ENCODE results near the gene ZDHHC17.

The ZDHHC17 gene

GRCh38 chr12:76880519-76881023 is 116.7 kb downstream of the ZDHHC17 start:
- Histone ChIP-seq H3K27me3 (ENCODE audit: low read depth) (no peaks in the 10 kb centered on the region), H3K4me3 (no peak overlapping the region), H3K9me3 (no peaks in the 10 kb centered on the region), H3K36me3 (replicated peaks) (no peaks in the 10 kb centered on the region; the same call in 1 of the 2 replicates), H3K4me1 (peaks cover 12% of the 10 kb centered on the region)
- no peak for DNase-seq (ENCODE audit: low spot score in 2 of 2)
- in situ Hi-C loops (cut with MboI; ENCODE audit: low sequenced_read_pairs) = no loop called here

GRCh38 chr12:76881142-76881541 is 117.2 kb downstream of the ZDHHC17 start:
- DNase-seq (ENCODE audit: low spot score in 2 of 2) = no peak
- in situ Hi-C loops (cut with MboI; ENCODE audit: low sequenced_read_pairs) = no loop called here
- no peak overlapping the region for H3K4me3 ChIP-seq
- H3K27me3 ChIP-seq (ENCODE audit: low read depth) = no peaks in the 10 kb centered on the region
- H3K4me1 ChIP-seq = peaks cover 12% of the 10 kb centered on the region
- no peaks in the 10 kb centered on the region; the same call in 1 of the 2 replicates for H3K36me3 ChIP-seq (replicated peaks)
- no peaks in the 10 kb centered on the region for H3K9me3 ChIP-seq

GRCh38 chr12:76882367-76882766 is 118.5 kb downstream of the ZDHHC17 start:
- Histone ChIP-seq H3K4me1 (peaks cover 9% of the 10 kb centered on the region), H3K9me3 (no peaks in the 10 kb centered on the region), H3K36me3 (replicated peaks) (no peaks in the 10 kb centered on the region), H3K4me3 (no peak overlapping the region), H3K27me3 (ENCODE audit: low read depth) (no peaks in the 10 kb centered on the region)
- in situ Hi-C loops (cut with MboI; ENCODE audit: low sequenced_read_pairs) = no loop called here
- no peak for DNase-seq (ENCODE audit: low spot score in 2 of 2)

GRCh38 chr12:76883151-76883550 is 119.2 kb downstream of the ZDHHC17 start:
- H3K36me3 ChIP-seq (replicated peaks) = no peaks in the 10 kb centered on the region
- in situ Hi-C loops (cut with MboI; ENCODE audit: low sequenced_read_pairs) = no loop called here

GRCh38 chr12:76883811-76884210 is 119.9 kb downstream of the ZDHHC17 start:
- DNase-seq (ENCODE audit: low spot score in 2 of 2) = no peak
- Histone ChIP-seq H3K27me3 (ENCODE audit: low read depth) (no peaks in the 10 kb centered on the region), H3K4me1 (peaks cover 7% of the 10 kb centered on the region; the same call in 1 of the 2 replicates), H3K36me3 (replicated peaks) (no peaks in the 10 kb centered on the region), H3K9me3 (no peaks in the 10 kb centered on the region), H3K4me3 (no peak overlapping the region)
- in situ Hi-C loops (cut with MboI; ENCODE audit: low sequenced_read_pairs) = no loop called here

More at GRCh38 chr12:76883151-76883550, 119.2 kb downstream of the ZDHHC17 start:
- peaks cover 7% of the 10 kb centered on the region; the same call in 1 of the 2 replicates for H3K4me1 ChIP-seq
- no peaks in the 10 kb centered on the region for H3K27me3 ChIP-seq (ENCODE audit: low read depth)
- no peak overlapping the region for H3K4me3 ChIP-seq
- DNase-seq (ENCODE audit: low spot score in 2 of 2) = no peak
- H3K9me3 ChIP-seq = no peaks in the 10 kb centered on the region

GRCh38 chr12:76888775-76889174 is 124.9 kb downstream of the ZDHHC17 start:
- no peak overlapping the region for H3K4me3 ChIP-seq
- H3K27me3 ChIP-seq (ENCODE audit: low read depth) = no peaks in the 10 kb centered on the region
- DNase-seq (ENCODE audit: low spot score in 2 of 2) = no peak
- in situ Hi-C loops (cut with MboI; ENCODE audit: low sequenced_read_pairs) = no loop called here
- H3K9me3 ChIP-seq = no peaks in the 10 kb centered on the region
- H3K4me1 ChIP-seq = no peaks in the 10 kb centered on the region
- no peaks in the 10 kb centered on the region for H3K36me3 ChIP-seq (replicated peaks)

GRCh38 chr12:76890151-76891143 is 126.5 kb downstream of the ZDHHC17 start:
- in situ Hi-C loops (cut with MboI; ENCODE audit: low sequenced_read_pairs) = no loop called here
- Histone ChIP-seq H3K4me1 (no peaks in the 10 kb centered on the region), H3K36me3 (replicated peaks) (no peaks in the 10 kb centered on the region), H3K4me3 (no peak overlapping the region), H3K27me3 (ENCODE audit: low read depth) (no peaks in the 10 kb centered on the region), H3K9me3 (no peaks in the 10 kb centered on the region)
- no peak for DNase-seq (ENCODE audit: low spot score in 2 of 2)

GRCh38 chr12:76891609-76892008 is 127.7 kb downstream of the ZDHHC17 start:
- H3K4me3 ChIP-seq = no peak overlapping the region
- in situ Hi-C loops (cut with MboI; ENCODE audit: low sequenced_read_pairs) = no loop called here
- H3K9me3 ChIP-seq = no peaks in the 10 kb centered on the region
- no peaks in the 10 kb centered on the region for H3K27me3 ChIP-seq (ENCODE audit: low read depth)
- H3K4me1 ChIP-seq = no peaks in the 10 kb centered on the region
- DNase-seq (ENCODE audit: low spot score in 2 of 2) = no peak
- no peaks in the 10 kb centered on the region for H3K36me3 ChIP-seq (replicated peaks)

GRCh38 chr12:76895796-76896195 is 131.9 kb downstream of the ZDHHC17 start:
- no peak for DNase-seq (ENCODE audit: low spot score in 2 of 2)
- no peaks in the 10 kb centered on the region for H3K27me3 ChIP-seq (ENCODE audit: low read depth)
- H3K4me3 ChIP-seq = no peak overlapping the region
- H3K9me3 ChIP-seq = no peaks in the 10 kb centered on the region
- H3K36me3 ChIP-seq (replicated peaks) = no peaks in the 10 kb centered on the region
- no peaks in the 10 kb centered on the region for H3K4me1 ChIP-seq
- in situ Hi-C loops (cut with MboI; ENCODE audit: low sequenced_read_pairs) = no loop called here

GRCh38 chr12:76896274-76896673 is 132.4 kb downstream of the ZDHHC17 start:
- H3K27me3 ChIP-seq (ENCODE audit: low read depth) = no peaks in the 10 kb centered on the region
- in situ Hi-C loops (cut with MboI; ENCODE audit: low sequenced_read_pairs) = no loop called here
- no peak overlapping the region for H3K4me3 ChIP-seq
- H3K36me3 ChIP-seq (replicated peaks) = no peaks in the 10 kb centered on the region
- no peaks in the 10 kb centered on the region for H3K9me3 ChIP-seq
- DNase-seq (ENCODE audit: low spot score in 2 of 2) = no peak
- H3K4me1 ChIP-seq = no peaks in the 10 kb centered on the region

- H3K36me3 ChIP-seq (replicated peaks) = no peaks in the 10 kb centered on the region
- in situ Hi-C loops (cut with MboI; ENCODE audit: low sequenced_read_pairs) = no loop called here
- no peaks in the 10 kb centered on the region for H3K4me1 ChIP-seq
- no peaks in the 10 kb centered on the region for H3K9me3 ChIP-seq
- no peaks in the 10 kb centered on the region for H3K27me3 ChIP-seq (ENCODE audit: low read depth)
- DNase-seq (ENCODE audit: low spot score in 2 of 2) = no peak
- H3K4me3 ChIP-seq = no peak overlapping the region
These were observed 134.5 kb downstream of the ZDHHC17 start for GRCh38 chr12:76898442-76898841.

GRCh38 chr12:76899522-76899921 is 135.6 kb downstream of the ZDHHC17 start:
- no peaks in the 10 kb centered on the region for H3K4me1 ChIP-seq
- H3K36me3 ChIP-seq (replicated peaks) = no peaks in the 10 kb centered on the region
- DNase-seq (ENCODE audit: low spot score in 2 of 2) = no peak
- H3K4me3 ChIP-seq = no peak overlapping the region
- in situ Hi-C loops (cut with MboI; ENCODE audit: low sequenced_read_pairs) = no loop called here
- H3K27me3 ChIP-seq (ENCODE audit: low read depth) = no peaks in the 10 kb centered on the region
- H3K9me3 ChIP-seq = no peaks in the 10 kb centered on the region

GRCh38 chr12:76901628-76902380 is 137.9 kb downstream of the ZDHHC17 start:
- peak in 1 of 2 experiments; percentile 13 for DNase-seq (ENCODE audit: low spot score in 2 of 2)
- no peaks in the 10 kb centered on the region for H3K9me3 ChIP-seq
- in situ Hi-C loops (cut with MboI; ENCODE audit: low sequenced_read_pairs) = no loop called here
- no peak overlapping the region for H3K4me3 ChIP-seq
- no peaks in the 10 kb centered on the region for H3K36me3 ChIP-seq (replicated peaks)
- no peaks in the 10 kb centered on the region for H3K27me3 ChIP-seq (ENCODE audit: low read depth)
- no peaks in the 10 kb centered on the region for H3K4me1 ChIP-seq

Measured in HAP-1 (cell line).